HG03565 (cell line): ENCODE results near the gene DOCK11.
"Not testable (repeated sequence)": the region's sequence is repeated elsewhere in the genome, so short reads cannot be mapped to it uniquely, and the experiment has no call there.

Experiments
- ATAC-seq: cut with Tn5 transposase; IDR thresholded peaks from one replicate; pipeline ENCODE4 v1.9.1; 2021; ENCODE audit warnings: mild to moderate bottlenecking, moderate library complexity; ENCODE audit not compliant: unreplicated experiment

Gene DOCK11

GRCh38 chrX:118682258-118683014, 186.8 kb downstream of the DOCK11 start:
- no peak for ATAC-seq

- ATAC-seq: no peak
Measured at GRCh38 chrX:118685393-118685792, 189.8 kb downstream of the DOCK11 start.

GRCh38 chrX:118688935-118689334, 193.3 kb downstream of the DOCK11 start:
- no peak for ATAC-seq

GRCh38 chrX:118693843-118694242, 198.2 kb downstream of the DOCK11 start:
- no peak for ATAC-seq

- no peak for ATAC-seq
Measured at GRCh38 chrX:118694638-118695037, 199.0 kb downstream of the DOCK11 start.

GRCh38 chrX:118698516-118699170, 203.0 kb downstream of the DOCK11 start:
- no peak for ATAC-seq

- no peak for ATAC-seq
Measured at GRCh38 chrX:118702741-118703140, 207.1 kb downstream of the DOCK11 start.

- ATAC-seq: no peak
Measured at GRCh38 chrX:118706681-118707080, 211.1 kb downstream of the DOCK11 start.

GRCh38 chrX:118714521-118714920, 218.9 kb downstream of the DOCK11 start:
- ATAC-seq: no peak

GRCh38 chrX:118715917-118716316, 220.3 kb downstream of the DOCK11 start:
- not testable (repeated sequence) for ATAC-seq

GRCh38 chrX:118716833-118717232, 221.2 kb downstream of the DOCK11 start:
- not testable (repeated sequence) for ATAC-seq

GRCh38 chrX:118717678-118718391, 222.2 kb downstream of the DOCK11 start:
- ATAC-seq: no peak

- no peak for ATAC-seq
Measured at GRCh38 chrX:118718737-118719136, 223.1 kb downstream of the DOCK11 start.

GRCh38 chrX:118720058-118720707, 224.6 kb downstream of the DOCK11 start:
- no peak for ATAC-seq

GRCh38 chrX:118723376-118723775, 227.8 kb downstream of the DOCK11 start:
- ATAC-seq: no peak

GRCh38 chrX:118724365-118724764, 228.8 kb downstream of the DOCK11 start:
- ATAC-seq: no peak

- ATAC-seq: no peak
Measured at GRCh38 chrX:118724775-118725174, 229.2 kb downstream of the DOCK11 start.

- no peak for ATAC-seq
Measured at GRCh38 chrX:118726396-118726795, 230.8 kb downstream of the DOCK11 start.

GRCh38 chrX:118726887-118727685, 231.5 kb downstream of the DOCK11 start, which contains the start of gene IL13RA1:
Gene IL13RA1, plus strand, starts transcription at chrX:118727606. Its CDS starts 33 bp downstream, at chrX:118727639.
- no peak for ATAC-seq

- no peak for ATAC-seq
Measured at GRCh38 chrX:118727686-118728339, 232.2 kb downstream of the DOCK11 start.
